Natural killer cell (primary cell): ENCODE results near the gene DPEP3. TPM values are rescaled to one million over a fixed set of nuclear protein-coding genes. Genes with fewer than 3 reads are reported as not detected.

Experiments used
- ATAC-seq, 3 donors: fragments of 150-1000 bp in 2 of 3; fragments of 200-7000 bp in 1 of 3; cut with Tn5 transposase; 1 replicate in 1 of 3; 2 replicates in 2 of 3; pipeline ENCODE4 v1.10.0; 2021; ENCODE audit warnings: mild to moderate bottlenecking in 2 of 3, moderate library complexity in 2 of 3
- DNase-seq, 2 donors: peaks; one replicate each; pipeline versions ENCODE4 v3.0.0 to v3.0.0-alpha.2; 2013 to 2021; ENCODE audit warnings: mixed read lengths in 1 of 2
- H3K27ac ChIP-seq: one replicate; pipeline ENCODE4 v1.5.1; 2013; ENCODE audit warnings: mild to moderate bottlenecking, low read length
- H3K27me3 ChIP-seq: one replicate; pipeline ENCODE4 v1.6.1; 2013; ENCODE audit warnings: low read length; ENCODE audit not compliant: control insufficient read depth, insufficient read depth
- H3K36me3 ChIP-seq: one replicate; pipeline ENCODE4 v1.6.1; 2013; ENCODE audit warnings: low read length; ENCODE audit not compliant: control insufficient read depth, insufficient read depth
- H3K4me1 ChIP-seq: one replicate; pipeline ENCODE4 v1.6.1; 2013; ENCODE audit warnings: low read length; ENCODE audit not compliant: control insufficient read depth, insufficient read depth
- H3K4me3 ChIP-seq: one replicate; pipeline ENCODE4 v1.5.1; 2013; ENCODE audit warnings: low read length
- H3K9me3 ChIP-seq: one replicate; pipeline ENCODE4 v1.6.1; 2013; ENCODE audit warnings: low read length; ENCODE audit not compliant: control insufficient read depth, insufficient read depth
- H3K27ac Mint-ChIP-seq, 2 donors: one replicate each; pipeline ENCODE4 v1.8.0; 2022; ENCODE audit warnings: mild to moderate bottlenecking in 2 of 2, mixed read lengths in 2 of 2, moderate library complexity in 1 of 2
- H3K27me3 Mint-ChIP-seq, 2 donors: one replicate each; pipeline ENCODE4 v1.8.0; 2022; ENCODE audit warnings: low read depth in 2 of 2, mixed read lengths in 2 of 2
- H3K36me3 Mint-ChIP-seq: one replicate; pipeline ENCODE4 v1.8.0; 2022; ENCODE audit warnings: mixed read lengths
- H3K4me1 Mint-ChIP-seq, 2 donors: one replicate each; pipeline ENCODE4 v1.8.0; 2022; ENCODE audit warnings: mixed read lengths in 2 of 2
- H3K4me3 Mint-ChIP-seq: one replicate; pipeline ENCODE4 v1.8.0; 2022; ENCODE audit warnings: mild to moderate bottlenecking, moderate library complexity, mixed read lengths
- H3K9me3 Mint-ChIP-seq, 2 donors: one replicate each; pipeline ENCODE4 v1.8.0; 2022; ENCODE audit warnings: mixed read lengths in 2 of 2
- WGBS: methylation state at CpG from one replicate; pipeline ENCODE4 v1.1.7; 2013; ENCODE audit warnings: missing lambda C conversion rate; ENCODE audit not compliant: insufficient coverage; 5-methylcytosine and 5-hydroxymethylcytosine counted together
- intact Hi-C: fragments of 100-400 bp; cut with micrococcal nuclease; formaldehyde crosslinking; loops from one replicate; pipeline ENCODE4 v1.14.2; 2022
- total RNA-seq, 4 donors: library from RNA; stranded (reverse); fragments of 120-200 nt in 1 of 4; gene quantifications; one replicate each; pipeline versions ENCODE4 v1.2.3 to v1.2.4, GENCODE V29; 2013 to 2022
- TF ChIP-seq, protein P1 (sequence below): fragments of 200-600 bp; IDR thresholded peaks from one replicate; pipeline ENCODE4 v1.8.0; 2022; ENCODE audit warnings: antibody characterized with exemption

DPEP3 gene
- total RNA-seq, 3 donors from 2014 or later (not counting 1 experiment from before 2014, with no cell fraction given): 0.53 to 1.00 (median 0.96) TPM

- Mint-ChIP-seq H3K4me3 (no peak overlapping the region), H3K27ac (no peak overlapping the region), H3K4me1 (peaks cover 22 to 27% of the 10 kb centered on the region in 2 donors), H3K27me3 (no peaks in the 10 kb centered on the region), H3K9me3 (no peaks in the 10 kb centered on the region), H3K36me3 (no peaks in the 10 kb centered on the region)
- H3K9me3 ChIP-seq: no peaks in the 10 kb centered on the region
- H3K27ac ChIP-seq: no peak overlapping the region
- peaks cover 27% of the 10 kb centered on the region for H3K4me1 ChIP-seq
- H3K27me3 ChIP-seq: no peaks in the 10 kb centered on the region
- ATAC-seq (no peak), DNase-seq (no peak)
- intact Hi-C loops: no loop called here
- TF ChIP-seq, protein P1, sequence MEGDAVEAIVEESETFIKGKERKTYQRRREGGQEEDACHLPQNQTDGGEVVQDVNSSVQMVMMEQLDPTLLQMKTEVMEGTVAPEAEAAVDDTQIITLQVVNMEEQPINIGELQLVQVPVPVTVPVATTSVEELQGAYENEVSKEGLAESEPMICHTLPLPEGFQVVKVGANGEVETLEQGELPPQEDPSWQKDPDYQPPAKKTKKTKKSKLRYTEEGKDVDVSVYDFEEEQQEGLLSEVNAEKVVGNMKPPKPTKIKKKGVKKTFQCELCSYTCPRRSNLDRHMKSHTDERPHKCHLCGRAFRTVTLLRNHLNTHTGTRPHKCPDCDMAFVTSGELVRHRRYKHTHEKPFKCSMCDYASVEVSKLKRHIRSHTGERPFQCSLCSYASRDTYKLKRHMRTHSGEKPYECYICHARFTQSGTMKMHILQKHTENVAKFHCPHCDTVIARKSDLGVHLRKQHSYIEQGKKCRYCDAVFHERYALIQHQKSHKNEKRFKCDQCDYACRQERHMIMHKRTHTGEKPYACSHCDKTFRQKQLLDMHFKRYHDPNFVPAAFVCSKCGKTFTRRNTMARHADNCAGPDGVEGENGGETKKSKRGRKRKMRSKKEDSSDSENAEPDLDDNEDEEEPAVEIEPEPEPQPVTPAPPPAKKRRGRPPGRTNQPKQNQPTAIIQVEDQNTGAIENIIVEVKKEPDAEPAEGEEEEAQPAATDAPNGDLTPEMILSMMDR: no peak
- peaks cover 11% of the 10 kb centered on the region for H3K36me3 ChIP-seq
- no peak overlapping the region for H3K4me3 ChIP-seq
- WGBS: 95% methylated on average over 11 of the region's 11 CpGs
Measured at GRCh38 chr16:67965668-67966548, 14.4 kb downstream of the DPEP3 start.

- no peak overlapping the region for H3K4me3 Mint-ChIP-seq
- H3K4me1 ChIP-seq: peaks cover 26% of the 10 kb centered on the region
- TF ChIP-seq, protein P1: no peak
- no peaks in the 10 kb centered on the region for H3K9me3 Mint-ChIP-seq
- H3K36me3 ChIP-seq: peaks cover 17% of the 10 kb centered on the region
- H3K36me3 Mint-ChIP-seq: no peaks in the 10 kb centered on the region
- no peaks in the 10 kb centered on the region for H3K27me3 ChIP-seq
- 92% methylated on average over 6 of the region's 6 CpGs for WGBS
- H3K27ac Mint-ChIP-seq: no peak overlapping the region
- no peak overlapping the region for H3K4me3 ChIP-seq
- DNase-seq (no peak), ATAC-seq (no peak)
- H3K4me1 Mint-ChIP-seq: peaks cover 22 to 24% of the 10 kb centered on the region in 2 donors
- no peaks in the 10 kb centered on the region for H3K27me3 Mint-ChIP-seq
- no peak overlapping the region for H3K27ac ChIP-seq
- intact Hi-C loops: no loop called here
- no peaks in the 10 kb centered on the region for H3K9me3 ChIP-seq
Measured at GRCh38 chr16:67964477-67965131, 15.7 kb downstream of the DPEP3 start.

DNA sequence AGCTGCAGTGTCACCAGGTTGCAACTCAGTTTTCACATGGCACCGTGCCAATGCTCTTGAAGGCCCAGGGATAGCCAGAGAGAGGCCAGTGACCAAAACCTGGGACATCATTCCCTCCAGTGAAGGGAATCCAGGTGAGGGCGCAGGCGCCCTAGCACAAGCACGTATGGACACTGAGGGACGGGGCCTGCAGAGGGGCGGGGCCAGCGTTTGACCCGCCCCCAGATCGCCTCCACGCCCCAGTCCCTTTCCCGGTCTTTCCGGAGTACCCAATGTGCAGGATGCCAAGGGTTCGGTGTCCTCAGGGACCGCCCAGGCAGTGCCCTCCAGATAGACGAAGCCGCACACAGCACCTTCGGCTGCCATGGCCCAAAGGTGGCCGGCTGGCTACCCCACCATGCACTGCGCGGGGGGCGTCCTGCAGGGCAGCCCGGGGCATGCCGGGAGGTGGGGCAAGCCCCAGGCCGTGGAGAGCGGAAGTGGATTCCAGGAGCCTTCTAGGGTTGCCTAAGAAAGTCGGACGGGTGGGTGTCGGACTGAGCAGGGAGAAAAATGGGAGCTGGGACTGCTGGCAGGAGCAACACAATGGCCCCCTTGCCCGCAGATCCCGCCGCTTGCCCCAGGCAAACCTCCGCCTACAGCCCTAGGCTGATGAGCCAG is 16.5 kb downstream of the DPEP3 start:
- H3K27ac Mint-ChIP-seq: no peak overlapping the region
- no peak for DNase-seq

More for the DNA sequence above, 16.5 kb downstream of the DPEP3 start:
- Histone ChIP-seq H3K4me3 (no peak overlapping the region), H3K27ac (no peak overlapping the region), H3K4me1 (peaks cover 18% of the 10 kb centered on the region), H3K27me3 (no peaks in the 10 kb centered on the region), H3K9me3 (no peaks in the 10 kb centered on the region), H3K36me3 (peaks cover 19% of the 10 kb centered on the region)
- no peaks in the 10 kb centered on the region for H3K27me3 Mint-ChIP-seq
- intact Hi-C loops: no loop called here
- H3K9me3 Mint-ChIP-seq: no peaks in the 10 kb centered on the region
- no peaks in the 10 kb centered on the region for H3K36me3 Mint-ChIP-seq
- WGBS: 93% methylated on average over 32 of the region's 32 CpGs
- H3K4me1 Mint-ChIP-seq: peaks cover 16 to 17% of the 10 kb centered on the region in 2 donors
- no peak overlapping the region for H3K4me3 Mint-ChIP-seq
- TF ChIP-seq, protein P1: no peak
- no peak for ATAC-seq
